Stimulated activated CD8-positive, alpha-beta memory T cell treated with anti-CD3 and anti-CD28 coated beads, Interleukin-4, amount 100 ng/mL, for 48 hours (primary cell): ENCODE data around the gene AP1S3.

ENCODE experiments used
- DNase-seq: peaks from one replicate; pipeline ENCODE4 v3.0.0-alpha.2; 2020

AP1S3 gene

DNA sequence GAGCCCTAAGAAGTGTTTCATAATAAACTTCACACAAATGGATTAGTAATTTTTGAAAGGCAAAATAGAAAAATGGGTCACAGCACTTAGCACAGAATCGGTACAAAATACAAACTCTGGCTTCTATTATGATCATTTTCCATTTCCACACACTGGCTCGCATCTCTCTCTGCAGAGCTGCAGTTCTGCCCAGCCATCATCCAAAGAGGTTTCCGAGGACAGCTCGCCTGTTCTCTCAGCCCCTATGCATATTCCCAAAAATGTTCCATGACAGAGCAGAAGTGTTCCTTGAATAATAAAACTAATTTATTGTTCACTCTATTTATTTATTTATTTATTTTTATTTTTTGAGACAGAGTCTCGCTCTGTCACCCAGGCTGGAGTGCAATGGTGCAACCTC, 115.6 kb downstream of the AP1S3 start:
- no peak for DNase-seq

DNA sequence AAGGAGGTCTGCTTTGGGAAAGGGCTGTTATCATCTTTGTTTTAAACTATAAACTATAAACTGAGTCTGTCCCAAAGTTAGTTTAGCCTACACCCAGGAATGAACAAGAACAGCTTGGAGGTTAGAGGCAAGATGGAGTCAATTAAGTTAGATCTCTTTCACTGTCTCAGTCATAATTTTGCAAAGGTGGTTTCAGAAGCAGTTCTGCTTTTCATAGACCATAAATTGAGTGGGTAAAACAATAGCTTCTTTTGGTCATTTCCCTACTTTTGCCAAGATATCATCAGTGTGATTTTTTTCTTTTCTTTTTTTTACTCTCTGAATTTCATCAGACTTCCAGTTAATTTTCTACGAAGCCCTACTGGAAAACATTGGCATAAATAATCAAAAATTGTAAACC, 117.0 kb downstream of the AP1S3 start:
- no peak for DNase-seq

- DNase-seq = no peak
These were observed 124.7 kb downstream of the AP1S3 start for GRCh38 chr2:223712642-223713041.

- DNase-seq = no peak
These were observed 125.6 kb downstream of the AP1S3 start for GRCh38 chr2:223711596-223712326.
